ENCODE measurements around the gene SLC39A11. TPM values are rescaled to one million over a fixed set of nuclear protein-coding genes. Genes with fewer than 3 reads are reported as not detected.

SLC39A11 gene
- total and polyA plus RNA-seq, 4 donors, result 9.3 to 49.3 (median 24.7) TPM

DNA sequence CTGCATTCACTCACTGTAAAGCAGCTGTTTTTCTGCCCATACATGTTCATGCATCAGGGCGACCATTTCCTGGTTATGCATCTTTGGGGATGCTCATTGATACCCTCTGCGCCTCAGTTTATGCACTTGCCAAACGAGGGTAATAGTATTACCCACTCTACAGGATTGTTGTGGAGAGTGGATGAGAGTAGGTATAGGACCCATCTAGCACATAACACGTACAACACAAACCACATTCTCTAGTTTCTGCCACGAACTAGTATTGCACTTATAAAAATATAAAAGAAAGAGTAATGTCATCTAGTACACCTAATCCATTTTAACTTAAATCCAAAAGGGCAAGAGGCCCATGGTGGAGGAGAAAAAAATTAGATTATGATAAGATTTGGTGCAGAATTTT is 231.7 kb downstream of the SLC39A11 start:
- H3K9me3 ChIP-seq (ENCODE audit: control insufficient read depth in 4 of 4, insufficient read depth in 3 of 4, low read length in 3 of 4), result peaks cover 0 to 3% (median 0%) of the 10 kb centered on the region in 4 donors
- no peak overlapping the region for H3K4me3 ChIP-seq
- ATAC-seq (ENCODE audit: insufficient read depth, low FRiP score), result no peak
- TF ChIP-seq, protein P1, sequence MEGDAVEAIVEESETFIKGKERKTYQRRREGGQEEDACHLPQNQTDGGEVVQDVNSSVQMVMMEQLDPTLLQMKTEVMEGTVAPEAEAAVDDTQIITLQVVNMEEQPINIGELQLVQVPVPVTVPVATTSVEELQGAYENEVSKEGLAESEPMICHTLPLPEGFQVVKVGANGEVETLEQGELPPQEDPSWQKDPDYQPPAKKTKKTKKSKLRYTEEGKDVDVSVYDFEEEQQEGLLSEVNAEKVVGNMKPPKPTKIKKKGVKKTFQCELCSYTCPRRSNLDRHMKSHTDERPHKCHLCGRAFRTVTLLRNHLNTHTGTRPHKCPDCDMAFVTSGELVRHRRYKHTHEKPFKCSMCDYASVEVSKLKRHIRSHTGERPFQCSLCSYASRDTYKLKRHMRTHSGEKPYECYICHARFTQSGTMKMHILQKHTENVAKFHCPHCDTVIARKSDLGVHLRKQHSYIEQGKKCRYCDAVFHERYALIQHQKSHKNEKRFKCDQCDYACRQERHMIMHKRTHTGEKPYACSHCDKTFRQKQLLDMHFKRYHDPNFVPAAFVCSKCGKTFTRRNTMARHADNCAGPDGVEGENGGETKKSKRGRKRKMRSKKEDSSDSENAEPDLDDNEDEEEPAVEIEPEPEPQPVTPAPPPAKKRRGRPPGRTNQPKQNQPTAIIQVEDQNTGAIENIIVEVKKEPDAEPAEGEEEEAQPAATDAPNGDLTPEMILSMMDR (IDR thresholded peaks at IDR 0.05; ENCODE audit: control extremely low read depth, extremely low read depth), result no peak
- no peak for DNase-seq
- H3K27me3 ChIP-seq (ENCODE audit: control insufficient read depth in 3 of 3, insufficient read depth in 3 of 3, low read length in 2 of 3), result no peaks in the 10 kb centered on the region
- no peaks in the 10 kb centered on the region for H3K4me1 ChIP-seq (ENCODE audit: control insufficient read depth in 5 of 5, insufficient read depth in 5 of 5, low read length in 5 of 5)
- H3K36me3 ChIP-seq (ENCODE audit: control insufficient read depth in 4 of 4, insufficient read depth in 4 of 4, low read length in 4 of 4), result peaks cover 0 to 2% (median 0%) of the 10 kb centered on the region in 4 donors
- H3K27ac ChIP-seq (ENCODE audit: low read depth in 1 of 2, low read length in 1 of 2), result no peak overlapping the region
- 82 to 92% methylated on average over 5 of the region's 5 CpGs for WGBS, 2 donors
- no peak overlapping the region for H3K9ac ChIP-seq (ENCODE audit: insufficient read depth in 1 of 2, low read length in 2 of 2)

- no peak overlapping the region for H3K9ac ChIP-seq (ENCODE audit: insufficient read depth in 1 of 2, low read length in 2 of 2)
- peaks cover 0 to 2% (median under 1%) of the 10 kb centered on the region in 4 donors for H3K36me3 ChIP-seq (ENCODE audit: control insufficient read depth in 4 of 4, insufficient read depth in 4 of 4, low read length in 4 of 4)
- no peak overlapping the region for H3K4me3 ChIP-seq
- no peaks in the 10 kb centered on the region for H3K27me3 ChIP-seq (ENCODE audit: control insufficient read depth in 3 of 3, insufficient read depth in 3 of 3, low read length in 2 of 3)
- DNase-seq (no peak), ATAC-seq (ENCODE audit: insufficient read depth, low FRiP score) (no peak)
- peaks cover 0 to 3% (median 0%) of the 10 kb centered on the region in 4 donors for H3K9me3 ChIP-seq (ENCODE audit: control insufficient read depth in 4 of 4, insufficient read depth in 3 of 4, low read length in 3 of 4)
- H3K27ac ChIP-seq (ENCODE audit: low read depth in 1 of 2, low read length in 1 of 2), result no peak overlapping the region
- TF ChIP-seq, protein P1 (IDR thresholded peaks at IDR 0.05; ENCODE audit: control extremely low read depth, extremely low read depth), result no peak
- no peaks in the 10 kb centered on the region for H3K4me1 ChIP-seq (ENCODE audit: control insufficient read depth in 5 of 5, insufficient read depth in 5 of 5, low read length in 5 of 5)
Observed at GRCh38 chr17:72858826-72859495, 233.5 kb downstream of the SLC39A11 start.

DNA sequence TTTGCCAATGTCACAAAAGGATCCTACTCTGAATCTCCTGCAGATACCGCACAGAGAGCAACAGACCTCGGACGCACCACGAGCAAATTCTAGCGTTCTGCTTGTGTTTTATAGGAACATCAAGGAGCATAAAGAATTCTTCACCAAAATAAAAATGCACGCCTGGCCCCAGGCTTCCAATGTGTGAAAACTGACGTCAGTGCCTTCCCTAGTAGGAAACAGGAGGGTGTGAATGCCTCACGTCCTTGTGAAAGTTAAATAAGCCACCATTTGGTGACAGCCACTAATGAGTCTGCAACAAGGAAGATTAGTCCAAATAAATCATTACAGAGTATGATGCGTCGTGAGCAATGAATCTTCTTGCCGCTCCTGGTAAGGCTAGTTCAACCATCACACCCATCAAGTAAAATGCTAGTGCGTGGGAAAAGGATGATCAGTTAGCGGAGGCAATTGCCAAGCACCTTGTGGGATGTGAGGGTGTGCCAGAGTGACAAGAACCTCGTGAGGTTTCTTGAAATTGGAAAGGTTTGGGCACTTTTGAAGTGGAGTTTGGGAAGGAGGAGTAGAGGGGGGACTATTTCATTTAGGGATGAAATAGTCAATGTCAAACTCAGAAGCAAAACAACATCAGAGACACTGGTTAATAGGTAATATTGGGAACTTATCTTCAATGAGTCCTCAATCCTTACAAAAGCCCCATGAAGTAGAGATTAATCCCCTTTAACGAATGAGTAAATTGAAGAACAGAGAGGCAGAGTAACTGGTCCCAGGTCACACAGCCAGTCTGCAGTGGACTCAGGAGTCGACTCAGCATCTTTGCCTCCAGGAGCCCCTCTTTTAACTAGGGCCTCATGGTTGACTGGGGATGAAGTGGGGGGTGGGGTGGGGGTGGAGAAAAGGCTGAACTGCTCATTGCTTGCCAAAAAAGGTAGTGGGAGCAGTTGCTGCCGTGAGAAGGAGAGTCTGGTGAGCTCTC is 238.8 kb downstream of the SLC39A11 start:
- no peak for ATAC-seq (ENCODE audit: insufficient read depth, low FRiP score)
- 82 to 86% methylated on average over 17 of the region's 17 CpGs for WGBS, 2 donors
- Histone ChIP-seq H3K4me3 (no peak overlapping the region), H3K27me3 (ENCODE audit: control insufficient read depth in 3 of 3, insufficient read depth in 3 of 3, low read length in 2 of 3) (no peaks in the 10 kb centered on the region), H3K9ac (ENCODE audit: insufficient read depth in 1 of 2, low read length in 2 of 2) (no peak overlapping the region), H3K27ac (ENCODE audit: low read depth in 1 of 2, low read length in 1 of 2) (no peak overlapping the region), H3K4me1 (ENCODE audit: control insufficient read depth in 5 of 5, insufficient read depth in 5 of 5, low read length in 5 of 5) (no peaks in the 10 kb centered on the region), H3K9me3 (ENCODE audit: control insufficient read depth in 4 of 4, insufficient read depth in 3 of 4, low read length in 3 of 4) (peaks cover 0 to under 1% (median 0%) of the 10 kb centered on the region in 4 donors), H3K36me3 (ENCODE audit: control insufficient read depth in 4 of 4, insufficient read depth in 4 of 4, low read length in 4 of 4) (peaks cover 0 to 6% (median 0%) of the 10 kb centered on the region in 4 donors)
- TF ChIP-seq, protein P1 (IDR thresholded peaks at IDR 0.05; ENCODE audit: control extremely low read depth, extremely low read depth), result no peak
- DNase-seq, result no peak

Measured in lung (tissue), 12 donors.